ENCODE data around the gene SIRPG.

The SIRPG gene

GRCh38 chr20:1666802-1667201, 9.2 kb upstream of the SIRPG start:
- H3K4me3 ChIP-seq (ENCODE audit: low read depth, low read length), result no peak overlapping the region
- H3K9me3 ChIP-seq (ENCODE audit: control insufficient read depth, insufficient read depth, low read depth, low read length), result no peaks in the 10 kb centered on the region
- no peak overlapping the region for H3K27ac ChIP-seq (ENCODE audit: extremely low read depth, low read depth, low read length)
- CTCF ChIA-PET, result no interaction called here
- TF ChIP-seq ZNF664 (tag by site-specific recombination; IDR thresholded peaks at IDR 0.05), result no peak
- TF ChIP-seq, protein P1, sequence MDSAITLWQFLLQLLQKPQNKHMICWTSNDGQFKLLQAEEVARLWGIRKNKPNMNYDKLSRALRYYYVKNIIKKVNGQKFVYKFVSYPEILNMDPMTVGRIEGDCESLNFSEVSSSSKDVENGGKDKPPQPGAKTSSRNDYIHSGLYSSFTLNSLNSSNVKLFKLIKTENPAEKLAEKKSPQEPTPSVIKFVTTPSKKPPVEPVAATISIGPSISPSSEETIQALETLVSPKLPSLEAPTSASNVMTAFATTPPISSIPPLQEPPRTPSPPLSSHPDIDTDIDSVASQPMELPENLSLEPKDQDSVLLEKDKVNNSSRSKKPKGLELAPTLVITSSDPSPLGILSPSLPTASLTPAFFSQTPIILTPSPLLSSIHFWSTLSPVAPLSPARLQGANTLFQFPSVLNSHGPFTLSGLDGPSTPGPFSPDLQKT (IDR thresholded peaks at IDR 0.05; ENCODE audit: borderline replicate concordance, low read depth, low read length), result no peak
- TF ChIP-seq ZNF660 (tag by site-specific recombination; IDR thresholded peaks at IDR 0.05), result no peak
- TF ChIP-seq ZNF324 (tag by site-specific recombination; IDR thresholded peaks at IDR 0.05), result no peak
- no peak for TF ChIP-seq ZNF121 (tag by site-specific recombination; IDR thresholded peaks at IDR 0.05)
- TF ChIP-seq SCRT1 (tag by site-specific recombination; IDR thresholded peaks at IDR 0.05; ENCODE audit: borderline replicate concordance), result no peak
- TF ChIP-seq BCL11B (tag by site-specific recombination; IDR thresholded peaks at IDR 0.05; ENCODE audit: low read depth), result no peak
- TF ChIP-seq ZNF518A (tag by site-specific recombination; conservative IDR thresholded peaks at IDR 0.05; ENCODE audit: low read depth), result no peak
- H3K36me3 ChIP-seq (ENCODE audit: control insufficient read depth in 2 of 2, insufficient read depth in 1 of 2, low read length in 2 of 2), result no peaks in the 10 kb centered on the region
- POLR2A ChIA-PET, result no interaction called here
- no peaks in the 10 kb centered on the region for H3K4me1 ChIP-seq (ENCODE audit: control insufficient read depth, insufficient read depth, low read length)

- Histone ChIP-seq H3K9me3 (ENCODE audit: control insufficient read depth, insufficient read depth, low read depth, low read length) (no peaks in the 10 kb centered on the region), H3K36me3 (ENCODE audit: control insufficient read depth in 2 of 2, insufficient read depth in 1 of 2, low read length in 2 of 2) (no peaks in the 10 kb centered on the region), H3K27ac (ENCODE audit: extremely low read depth, low read depth, low read length) (no peak overlapping the region), H3K4me3 (ENCODE audit: low read depth, low read length) (no peak overlapping the region), H3K4me1 (ENCODE audit: control insufficient read depth, insufficient read depth, low read length) (no peaks in the 10 kb centered on the region)
- POLR2A ChIA-PET, result no interaction called here
- CTCF ChIA-PET, result no interaction called here
- no peak for TF ChIP-seq ZNF747 (tag by site-specific recombination; IDR thresholded peaks at IDR 0.05)
- TF ChIP-seq ZNF48 (tag by site-specific recombination; IDR thresholded peaks at IDR 0.05), result no peak
- TF ChIP-seq ATF2 (tag by site-specific recombination; IDR thresholded peaks at IDR 0.05; ENCODE audit: low read depth), result no peak
- no peak for TF ChIP-seq GLI2 (tag by site-specific recombination; IDR thresholded peaks at IDR 0.05; ENCODE audit: borderline replicate concordance, low read depth)
- TF ChIP-seq, protein P2, sequence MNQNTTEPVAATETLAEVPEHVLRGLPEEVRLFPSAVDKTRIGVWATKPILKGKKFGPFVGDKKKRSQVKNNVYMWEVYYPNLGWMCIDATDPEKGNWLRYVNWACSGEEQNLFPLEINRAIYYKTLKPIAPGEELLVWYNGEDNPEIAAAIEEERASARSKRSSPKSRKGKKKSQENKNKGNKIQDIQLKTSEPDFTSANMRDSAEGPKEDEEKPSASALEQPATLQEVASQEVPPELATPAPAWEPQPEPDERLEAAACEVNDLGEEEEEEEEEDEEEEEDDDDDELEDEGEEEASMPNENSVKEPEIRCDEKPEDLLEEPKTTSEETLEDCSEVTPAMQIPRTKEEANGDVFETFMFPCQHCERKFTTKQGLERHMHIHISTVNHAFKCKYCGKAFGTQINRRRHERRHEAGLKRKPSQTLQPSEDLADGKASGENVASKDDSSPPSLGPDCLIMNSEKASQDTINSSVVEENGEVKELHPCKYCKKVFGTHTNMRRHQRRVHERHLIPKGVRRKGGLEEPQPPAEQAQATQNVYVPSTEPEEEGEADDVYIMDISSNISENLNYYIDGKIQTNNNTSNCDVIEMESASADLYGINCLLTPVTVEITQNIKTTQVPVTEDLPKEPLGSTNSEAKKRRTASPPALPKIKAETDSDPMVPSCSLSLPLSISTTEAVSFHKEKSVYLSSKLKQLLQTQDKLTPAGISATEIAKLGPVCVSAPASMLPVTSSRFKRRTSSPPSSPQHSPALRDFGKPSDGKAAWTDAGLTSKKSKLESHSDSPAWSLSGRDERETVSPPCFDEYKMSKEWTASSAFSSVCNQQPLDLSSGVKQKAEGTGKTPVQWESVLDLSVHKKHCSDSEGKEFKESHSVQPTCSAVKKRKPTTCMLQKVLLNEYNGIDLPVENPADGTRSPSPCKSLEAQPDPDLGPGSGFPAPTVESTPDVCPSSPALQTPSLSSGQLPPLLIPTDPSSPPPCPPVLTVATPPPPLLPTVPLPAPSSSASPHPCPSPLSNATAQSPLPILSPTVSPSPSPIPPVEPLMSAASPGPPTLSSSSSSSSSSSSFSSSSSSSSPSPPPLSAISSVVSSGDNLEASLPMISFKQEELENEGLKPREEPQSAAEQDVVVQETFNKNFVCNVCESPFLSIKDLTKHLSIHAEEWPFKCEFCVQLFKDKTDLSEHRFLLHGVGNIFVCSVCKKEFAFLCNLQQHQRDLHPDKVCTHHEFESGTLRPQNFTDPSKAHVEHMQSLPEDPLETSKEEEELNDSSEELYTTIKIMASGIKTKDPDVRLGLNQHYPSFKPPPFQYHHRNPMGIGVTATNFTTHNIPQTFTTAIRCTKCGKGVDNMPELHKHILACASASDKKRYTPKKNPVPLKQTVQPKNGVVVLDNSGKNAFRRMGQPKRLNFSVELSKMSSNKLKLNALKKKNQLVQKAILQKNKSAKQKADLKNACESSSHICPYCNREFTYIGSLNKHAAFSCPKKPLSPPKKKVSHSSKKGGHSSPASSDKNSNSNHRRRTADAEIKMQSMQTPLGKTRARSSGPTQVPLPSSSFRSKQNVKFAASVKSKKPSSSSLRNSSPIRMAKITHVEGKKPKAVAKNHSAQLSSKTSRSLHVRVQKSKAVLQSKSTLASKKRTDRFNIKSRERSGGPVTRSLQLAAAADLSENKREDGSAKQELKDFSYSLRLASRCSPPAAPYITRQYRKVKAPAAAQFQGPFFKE (tag by site-specific recombination; IDR thresholded peaks at IDR 0.05; ENCODE audit: borderline replicate concordance), result no peak
- no peak for TF ChIP-seq ZNF16 (tag by site-specific recombination; IDR thresholded peaks at IDR 0.05; ENCODE audit: low read depth)
- TF ChIP-seq ZNF626 (tag by site-specific recombination; IDR thresholded peaks at IDR 0.05), result no peak
Observed at GRCh38 chr20:1665345-1665744, 7.8 kb upstream of the SIRPG start.
